GOT3 (cell line): Measurements from ENCODE around the gene HYCC1.

Experiments used
- DNase-seq: peaks from one replicate; lab custom pipeline; 2025; ENCODE audit warnings: mixed read lengths; lab: John Stamatoyannopoulos, UW

The HYCC1 gene

GRCh38 chr7:23016345-23017253 is 2.7 kb upstream of the HYCC1 start:
- no peak for DNase-seq

GRCh38 chr7:23014681-23015080 is 751 bp upstream of the HYCC1 start:
- DNase-seq, result no peak

GRCh38 chr7:23012908-23013714 is 819 bp downstream of the HYCC1 start:
- no peak for DNase-seq

- DNase-seq, result no peak
These were observed 1.7 kb downstream of the HYCC1 start for GRCh38 chr7:23012186-23012585.

- no peak for DNase-seq
These were observed 2.6 kb downstream of the HYCC1 start for GRCh38 chr7:23011222-23011924.

GRCh38 chr7:23009303-23009702 is 4.6 kb downstream of the HYCC1 start:
- no peak for DNase-seq

GRCh38 chr7:23004247-23004520 is 9.7 kb downstream of the HYCC1 start:
- DNase-seq, result no peak

- DNase-seq, result no peak
These were observed 10.3 kb downstream of the HYCC1 start for GRCh38 chr7:23003505-23004246.

GRCh38 chr7:23002698-23003097 is 11.2 kb downstream of the HYCC1 start:
- DNase-seq, result no peak

- DNase-seq, result no peak
These were observed 12.3 kb downstream of the HYCC1 start for GRCh38 chr7:23001610-23002009.

GRCh38 chr7:23000597-23001360 is 13.2 kb downstream of the HYCC1 start:
- DNase-seq, result no peak

GRCh38 chr7:22998519-22998896 is 15.4 kb downstream of the HYCC1 start:
- no peak for DNase-seq

- no peak for DNase-seq
These were observed 15.9 kb downstream of the HYCC1 start for GRCh38 chr7:22997871-22998518.

- DNase-seq, result no peak
These were observed 17.5 kb downstream of the HYCC1 start for GRCh38 chr7:22996470-22996869.

- no peak for DNase-seq
These were observed 18.9 kb downstream of the HYCC1 start for GRCh38 chr7:22995011-22995410.

- DNase-seq, result no peak
These were observed 20.8 kb downstream of the HYCC1 start for GRCh38 chr7:22992874-22993840.

- no peak for DNase-seq
These were observed 23.4 kb downstream of the HYCC1 start for GRCh38 chr7:22990588-22990949.

- DNase-seq, result no peak
These were observed 24.0 kb downstream of the HYCC1 start for GRCh38 chr7:22989643-22990587.
